Esophagus squamous epithelium (tissue), 4 donors: ENCODE results near the gene ZDHHC14.

Experiments
- CTCF ChIP-seq, 6 experiments: fragments of 450-650 bp in 4 of 6; fragments of 200-600 bp in 2 of 6; sonication (generic) in 2 of 6; IDR thresholded peaks; one replicate each; pipeline ENCODE4 v1.5.1; 2016 to 2019; ENCODE audit warnings: antibody characterized with exemption in 6 of 6, mild to moderate bottlenecking in 4 of 6, moderate library complexity in 4 of 6
- POLR2A ChIP-seq, 4 donors: fragments of 450-650 bp; IDR thresholded peaks; one replicate each; pipeline ENCODE4 v1.6.1; 2017; ENCODE audit warnings: antibody characterized with exemption in 4 of 4, mild to moderate bottlenecking in 4 of 4, moderate library complexity in 3 of 4

GRCh38 chr6:157343732-157344131 is 37.3 kb upstream of the ZDHHC14 start:
- no peak for TF ChIP-seq POLR2A (IDR thresholded peaks at IDR 0.05)
- TF ChIP-seq CTCF (IDR thresholded peaks at IDR 0.05), result no peak
